Ovary (tissue), 9 donors: ENCODE data around the gene SEZ6L2. TPM values are rescaled to one million over a fixed set of nuclear protein-coding genes. Genes with fewer than 3 reads are reported as not detected.

ENCODE experiments used
- DNase-seq, 5 donors: peaks; one replicate each; pipeline ENCODE4 v3.0.0-alpha.2; 2019 to 2020
- H3K27ac ChIP-seq, 2 donors: fragments of 200-600 bp; one replicate each; pipeline versions ENCODE4 v1.5.1 to v1.8.0; 2019 to 2022
- H3K27me3 ChIP-seq: fragments of 200-600 bp; one replicate; pipeline ENCODE4 v1.8.0; 2022
- H3K36me3 ChIP-seq: fragments of 200-600 bp; sonication (generic); one replicate; pipeline ENCODE4 v1.5.1; 2019
- H3K4me1 ChIP-seq: one replicate; pipeline ENCODE4 v1.8.1; 2013; ENCODE audit warnings: mild to moderate bottlenecking, moderate library complexity; ENCODE audit not compliant: insufficient read depth
- H3K4me3 ChIP-seq: fragments of 200-600 bp; sonication (generic); one replicate; pipeline ENCODE4 v1.5.1; 2017
- H3K9me3 ChIP-seq, 2 donors: fragments of 200-600 bp in 1 of 2; sonication (generic) in 1 of 2; one replicate each; pipeline versions ENCODE4 v1.5.1 to v1.8.1; 2013 to 2019; ENCODE audit warnings: mild to moderate bottlenecking in 1 of 2, moderate library complexity in 1 of 2
- EP300 ChIP-seq: sonication (generic); formaldehyde crosslinking; IDR thresholded peaks from one replicate; pipeline ENCODE4 v1.6.1; 2017; ENCODE audit warnings: antibody characterized with exemption
- POLR2A ChIP-seq: fragments of 450-650 bp; IDR thresholded peaks from one replicate; pipeline ENCODE4 v1.6.1; 2017; ENCODE audit warnings: antibody characterized with exemption, mild to moderate bottlenecking, moderate library complexity
- WGBS, 3 donors: extraction: QIAGEN DNeasy Blood & Tissue Kit in 1 of 3; methylation state at CpG; one replicate each; pipeline versions ENCODE4 v1.1.5 to v1.1.7; 2013 to 2017; 5-methylcytosine and 5-hydroxymethylcytosine counted together
- intact Hi-C, 4 donors: fragments of 100-400 bp; cut with DNase I; formaldehyde crosslinking; loops; one replicate each; pipeline versions ENCODE4 v1.11.0 to v1.15.1; 2022 to 2023
- polyA plus RNA-seq, 2 donors: library from polyadenylated mRNA; stranded (reverse); fragments of 200-250 nt in 1 of 2; fragments of 350-450 nt in 1 of 2; fragmentation: Illumina TruSeq in 1 of 2; extraction: RNeasy Lipid Tissue Mini Kit (QIAGEN cat#74804) in 1 of 2; gene quantifications; one replicate each; pipeline ENCODE4 v1.2.3, GENCODE V29; 2013 to 2014
- total RNA-seq, 7 donors: library from RNA; depleted of rRNA in 2 of 7; stranded (reverse); fragments of >200 nt in 2 of 7; fragmentation: NEBNext Ultra II Directional in 3 of 7; extraction: Animal tissue kit (Norgen Biotek cat#: 25700) in 3 of 7; gene quantifications; one replicate each; pipeline versions ENCODE4 v1.1.0 to v1.2.4, GENCODE V29; 2016 to 2023
- TF ChIP-seq, protein P1 (sequence below), 3 donors: fragments of 450-650 bp in 2 of 3; fragments of 200-600 bp in 1 of 3; IDR thresholded peaks; one replicate each; pipeline versions ENCODE4 v1.5.1 to v1.8.0; 2016 to 2022; ENCODE audit warnings: antibody characterized with exemption in 3 of 3, mild to moderate bottlenecking in 1 of 3
- donor health status: DM: no; HTN: no; CAD: no; lungs with moderate emphysema.
- donor health status: DM: no; HTN: no; CAD: no.
- donor health status: Bipolar disorder and iron deficiency.
- donor health status: DM: yes; HTN: yes; CAD: no.
- donor health status: DM: no; HTN: no; CAD: no.
- donor health status: DM: yes; HTN: yes; CAD: no.

The SEZ6L2 gene
- total and polyA plus RNA-seq, 9 donors: 0.73 to 13.3 (median 3.1) TPM

- Histone ChIP-seq H3K36me3 (no peaks in the 10 kb centered on the region), H3K27ac (no peak overlapping the region), H3K27me3 (no peaks in the 10 kb centered on the region), H3K9me3 (no peaks in the 10 kb centered on the region), H3K4me1 (no peaks in the 10 kb centered on the region), H3K4me3 (no peak overlapping the region)
- DNase-seq: no peak
- no peak for TF ChIP-seq EP300
- 58 to 88% (median 82%) methylated on average over 6 of the region's 6 CpGs for WGBS, 3 donors
- intact Hi-C loops: loop anchor here in 1 of 4 donors (10.0 kb wide), 1 partner anchor 131 kb away; the partner anchor contains the start of gene DOC2A
These were observed 15.4 kb downstream of the SEZ6L2 start for GRCh38 chr16:29883987-29884386.

DNA sequence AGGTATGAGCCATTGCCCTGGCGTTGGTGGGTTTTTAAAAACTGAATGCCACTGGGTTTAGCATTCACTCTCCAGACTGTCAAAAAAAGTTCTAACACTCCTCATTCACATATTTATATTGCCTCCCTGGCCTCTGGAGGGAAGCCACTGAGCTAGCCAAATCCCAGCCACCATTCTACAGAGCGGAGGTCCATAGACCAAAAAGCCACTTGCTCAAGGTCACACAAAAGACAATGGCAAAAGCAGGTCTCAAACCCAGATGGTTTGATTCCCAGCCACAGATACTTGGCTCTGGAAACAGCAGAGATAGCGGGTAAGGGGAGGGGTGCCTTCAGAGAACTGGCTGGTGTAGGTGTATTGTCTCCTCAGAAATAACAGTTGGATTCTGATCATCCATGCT lies 18.3 kb downstream of the SEZ6L2 start:
- Histone ChIP-seq H3K9me3 (no peaks in the 10 kb centered on the region), H3K27me3 (no peaks in the 10 kb centered on the region), H3K4me3 (no peak overlapping the region), H3K36me3 (no peaks in the 10 kb centered on the region), H3K27ac (no peak overlapping the region), H3K4me1 (no peaks in the 10 kb centered on the region)
- intact Hi-C loops: loop anchor here in 1 of 4 donors (10.0 kb wide), 1 partner anchor 134 kb away; the partner anchor contains the start of gene DOC2A
- WGBS, 3 donors: 85 to 92% (median 91%) methylated on average over 3 of the region's 3 CpGs
- TF ChIP-seq EP300: no peak
- TF ChIP-seq, protein P1, sequence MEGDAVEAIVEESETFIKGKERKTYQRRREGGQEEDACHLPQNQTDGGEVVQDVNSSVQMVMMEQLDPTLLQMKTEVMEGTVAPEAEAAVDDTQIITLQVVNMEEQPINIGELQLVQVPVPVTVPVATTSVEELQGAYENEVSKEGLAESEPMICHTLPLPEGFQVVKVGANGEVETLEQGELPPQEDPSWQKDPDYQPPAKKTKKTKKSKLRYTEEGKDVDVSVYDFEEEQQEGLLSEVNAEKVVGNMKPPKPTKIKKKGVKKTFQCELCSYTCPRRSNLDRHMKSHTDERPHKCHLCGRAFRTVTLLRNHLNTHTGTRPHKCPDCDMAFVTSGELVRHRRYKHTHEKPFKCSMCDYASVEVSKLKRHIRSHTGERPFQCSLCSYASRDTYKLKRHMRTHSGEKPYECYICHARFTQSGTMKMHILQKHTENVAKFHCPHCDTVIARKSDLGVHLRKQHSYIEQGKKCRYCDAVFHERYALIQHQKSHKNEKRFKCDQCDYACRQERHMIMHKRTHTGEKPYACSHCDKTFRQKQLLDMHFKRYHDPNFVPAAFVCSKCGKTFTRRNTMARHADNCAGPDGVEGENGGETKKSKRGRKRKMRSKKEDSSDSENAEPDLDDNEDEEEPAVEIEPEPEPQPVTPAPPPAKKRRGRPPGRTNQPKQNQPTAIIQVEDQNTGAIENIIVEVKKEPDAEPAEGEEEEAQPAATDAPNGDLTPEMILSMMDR (IDR thresholded peaks at IDR 0.05): no peak
- TF ChIP-seq POLR2A: no peak
- no peak for DNase-seq

- no peak for DNase-seq
- WGBS, 3 donors: 93 to 94% (median 93%) methylated on average over 14 of the region's 14 CpGs
- H3K27me3 ChIP-seq: no peaks in the 10 kb centered on the region
- H3K4me3 ChIP-seq: no peak overlapping the region
- H3K36me3 ChIP-seq: no peaks in the 10 kb centered on the region
- no peaks in the 10 kb centered on the region for H3K4me1 ChIP-seq
- TF ChIP-seq EP300 (no peak), POLR2A (no peak)
- TF ChIP-seq, protein P1 (IDR thresholded peaks at IDR 0.05): no peak
- H3K9me3 ChIP-seq: no peaks in the 10 kb centered on the region
- intact Hi-C loops: no loop called here
- H3K27ac ChIP-seq: no peak overlapping the region
These were observed 21.2 kb downstream of the SEZ6L2 start for GRCh38 chr16:29878172-29878571.

DNA sequence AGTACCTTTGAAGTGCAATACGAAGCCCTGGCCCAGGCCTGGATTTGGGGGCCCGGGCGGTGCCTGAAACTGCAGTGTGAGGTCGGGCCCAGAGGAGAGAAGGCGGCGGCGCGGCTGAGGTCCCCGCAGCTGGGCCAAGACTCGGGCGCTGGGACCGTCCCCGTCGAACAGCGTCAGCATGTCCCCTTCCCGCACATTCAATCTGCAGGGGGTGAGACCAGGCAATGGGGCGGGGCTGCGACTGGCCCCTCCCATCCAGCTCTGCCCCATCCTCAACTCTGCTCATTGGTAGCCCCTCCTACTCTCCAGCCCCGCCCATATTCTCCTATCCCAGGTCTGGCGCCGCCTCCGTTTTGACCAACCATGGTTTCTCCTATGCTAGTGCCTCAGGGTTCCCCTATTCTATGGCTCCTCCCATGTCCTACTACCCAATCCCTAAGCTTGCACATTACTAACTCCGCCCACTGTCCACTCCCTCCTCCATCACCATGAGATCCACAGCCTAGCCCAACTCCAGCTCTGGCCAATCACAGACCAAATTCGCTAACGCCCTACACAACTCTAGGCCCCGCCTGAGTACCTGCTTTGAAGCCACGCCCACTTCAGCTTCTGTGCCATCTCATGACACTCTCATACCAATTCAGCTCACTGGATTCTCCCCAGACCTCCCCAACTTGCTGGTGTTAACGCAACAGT lies 21.9 kb downstream of the SEZ6L2 start:
- no peak overlapping the region for H3K27ac ChIP-seq
- H3K27me3 ChIP-seq: no peaks in the 10 kb centered on the region
- intact Hi-C loops: no loop called here
- no peak overlapping the region for H3K4me3 ChIP-seq
- no peaks in the 10 kb centered on the region for H3K36me3 ChIP-seq
- no peaks in the 10 kb centered on the region for H3K9me3 ChIP-seq
- WGBS, 3 donors: 41 to 50% (median 43%) methylated on average over 28 of the region's 28 CpGs
- no peak for DNase-seq
- H3K4me1 ChIP-seq: no peaks in the 10 kb centered on the region
- TF ChIP-seq POLR2A: no peak

- 30 to 37% (median 32%) methylated on average over 44 to 45 of the region's 45 CpGs for WGBS, 3 donors
These were observed 22.6 kb downstream of the SEZ6L2 start for GRCh38 chr16:29876594-29877249.

More at GRCh38 chr16:29876594-29877249, 22.6 kb downstream of the SEZ6L2 start:
- Histone ChIP-seq H3K36me3 (no peaks in the 10 kb centered on the region), H3K4me1 (no peaks in the 10 kb centered on the region), H3K9me3 (no peaks in the 10 kb centered on the region), H3K27me3 (no peaks in the 10 kb centered on the region), H3K27ac (no peak overlapping the region), H3K4me3 (no peak overlapping the region)
- intact Hi-C loops: no loop called here
- no peak for TF ChIP-seq EP300
- TF ChIP-seq, protein P1 (IDR thresholded peaks at IDR 0.05): no peak
- no peak for TF ChIP-seq POLR2A
- DNase-seq: no peak
